CD4-positive, alpha-beta T cell treated with Interleukin-4 for 1 hour (primary cell): ENCODE data around the gene CD200R1.

ENCODE experiments used
- DNase-seq, 2 donors: peaks; one replicate each; pipeline ENCODE4 v3.0.0-alpha.2; 2020 to 2022

The CD200R1 gene

DNA sequence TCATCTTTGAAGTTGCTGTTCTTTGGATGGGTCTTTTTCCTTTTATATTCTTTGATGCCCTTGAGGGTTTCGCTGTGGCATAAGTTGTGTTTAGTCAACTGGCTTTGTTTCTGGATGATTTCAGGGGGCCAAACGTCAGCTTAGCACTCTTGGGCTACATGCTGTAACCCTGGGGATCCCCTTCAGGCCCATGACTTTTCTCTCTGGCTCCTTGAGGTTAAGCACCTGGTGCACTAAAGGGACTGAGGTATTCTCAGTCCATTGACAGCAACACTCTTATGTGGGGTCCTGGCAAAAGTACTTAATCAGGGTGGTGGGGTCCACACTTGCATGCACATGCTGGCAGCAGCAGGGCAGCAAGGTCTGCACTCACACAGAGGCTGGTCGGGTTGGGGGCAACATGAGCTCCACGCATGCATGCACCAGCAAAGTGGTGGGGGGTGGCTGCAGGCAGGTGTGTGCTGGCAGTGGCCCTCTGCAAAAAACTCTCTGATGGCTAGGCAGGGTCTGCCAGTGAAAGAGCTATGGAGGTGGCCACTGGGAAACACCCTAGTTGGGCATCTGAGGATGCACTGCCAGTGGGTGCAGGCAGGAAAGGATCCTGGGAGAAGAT, 90.1 kb downstream of the CD200R1 start:
- DNase-seq = no peak

GRCh38 chr3:112881891-112882290, 93.0 kb downstream of the CD200R1 start:
- no peak for DNase-seq

DNA sequence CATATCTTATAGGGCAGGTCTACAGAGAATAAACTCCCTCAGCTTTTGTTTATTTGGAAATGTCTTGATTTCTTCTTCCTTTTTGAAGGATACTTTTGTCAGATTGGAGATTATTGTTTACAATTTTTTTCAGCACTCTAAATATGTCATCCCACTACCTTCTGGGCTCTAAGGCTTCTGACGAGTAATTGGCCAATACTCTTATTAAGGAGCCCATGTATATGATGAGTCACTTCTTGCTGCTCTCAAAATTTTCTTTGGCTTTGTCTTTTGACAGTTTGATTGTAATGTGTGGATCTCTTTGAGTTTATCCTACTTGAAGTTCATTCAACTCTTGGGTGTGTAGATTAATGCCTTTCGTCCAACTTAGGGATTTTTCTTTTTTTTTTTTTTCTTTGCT, 99.3 kb downstream of the CD200R1 start:
- DNase-seq = no peak

DNA sequence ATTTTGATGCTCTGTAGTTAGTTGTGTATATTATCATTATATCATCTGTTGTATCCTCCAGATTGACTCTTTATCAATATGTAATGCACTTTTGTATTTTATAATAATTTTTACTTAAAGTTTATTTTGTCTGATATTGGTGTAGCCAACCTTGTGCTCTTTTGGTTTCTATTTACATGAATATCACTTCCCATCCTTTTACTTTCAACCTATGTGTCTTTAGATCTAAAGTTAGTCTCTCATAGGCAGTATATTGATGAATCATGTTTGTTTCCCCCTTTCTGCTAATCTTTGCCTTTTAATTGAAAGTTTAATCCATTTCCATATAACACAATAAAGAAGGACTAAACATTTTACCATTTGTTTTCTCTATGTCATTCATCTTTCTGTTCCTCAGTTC, 100.2 kb downstream of the CD200R1 start:
- DNase-seq = no peak

- no peak for DNase-seq
Measured at GRCh38 chr3:112873632-112874031, 101.3 kb downstream of the CD200R1 start.

DNA sequence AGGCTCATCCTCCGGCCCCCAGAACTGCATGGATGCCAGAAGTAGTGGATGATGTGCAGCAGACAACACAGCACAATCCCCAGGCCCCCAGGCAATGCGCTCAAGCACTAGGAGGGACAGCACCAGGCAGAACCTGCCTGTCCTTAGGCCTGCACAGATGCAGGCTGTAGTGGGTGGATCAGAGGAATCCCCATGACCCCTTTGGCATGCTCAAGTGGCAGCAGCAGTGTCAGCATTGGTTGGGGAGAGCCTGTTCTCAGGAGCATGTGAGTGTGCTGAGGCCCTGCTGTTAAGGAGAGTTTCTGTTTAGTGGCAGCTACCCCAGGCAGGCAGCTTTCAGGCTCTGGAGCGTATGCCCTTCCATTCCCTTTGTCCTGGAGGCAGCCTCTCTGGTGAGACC, 103.2 kb downstream of the CD200R1 start:
- DNase-seq = no peak
